Ureter (tissue), 1 donor: ENCODE measurements around the gene KIF19. TPM values are rescaled to one million over a fixed set of nuclear protein-coding genes. Genes with fewer than 3 reads are reported as not detected.

ENCODE experiments used
- DNase-seq: peaks from one replicate; pipeline ENCODE4 v3.0.0-alpha.2; 2020; ENCODE audit warnings: low spot score
- total RNA-seq: library from RNA; stranded (reverse); gene quantifications from one replicate; pipeline ENCODE4 v1.2.4, GENCODE V29; 2023
- donor health status: DM: yes; HTN: yes; CAD: no.

KIF19 gene
- total RNA-seq, 1 donor from 2014 or later, result 1.8 TPM

DNA sequence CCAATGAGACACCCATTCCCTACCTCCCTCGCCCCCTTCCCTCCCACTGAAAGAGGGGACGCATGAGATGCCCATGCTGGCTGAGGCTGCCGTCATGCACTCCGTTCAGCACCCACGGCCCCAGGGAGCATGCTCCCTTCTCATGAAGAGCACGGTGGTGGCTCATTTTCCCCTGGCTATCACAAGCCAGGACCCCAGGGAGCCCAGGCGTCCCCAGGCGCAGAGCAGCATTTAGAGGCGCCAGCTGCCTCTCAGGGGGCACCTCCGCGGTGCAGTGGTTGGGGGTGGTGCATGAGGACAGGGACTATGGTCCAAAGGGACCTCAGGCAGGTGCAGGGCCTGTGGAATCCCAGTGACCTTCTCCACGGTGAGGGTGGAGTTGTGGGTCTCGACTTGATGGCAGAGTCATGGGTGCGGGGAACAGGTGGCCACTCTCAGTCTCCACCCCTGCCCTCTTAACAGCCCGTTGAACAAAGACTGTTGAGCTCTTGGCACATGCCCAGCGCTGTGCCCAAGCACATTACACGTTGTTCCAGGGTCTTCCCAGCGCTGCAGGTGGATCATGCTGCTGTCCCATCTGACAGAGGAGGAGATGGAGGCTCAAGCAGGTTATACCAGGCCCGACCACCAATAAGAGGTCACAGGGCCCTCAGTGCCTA lies 13.6 kb downstream of the KIF19 start:
- DNase-seq, result no peak

DNA sequence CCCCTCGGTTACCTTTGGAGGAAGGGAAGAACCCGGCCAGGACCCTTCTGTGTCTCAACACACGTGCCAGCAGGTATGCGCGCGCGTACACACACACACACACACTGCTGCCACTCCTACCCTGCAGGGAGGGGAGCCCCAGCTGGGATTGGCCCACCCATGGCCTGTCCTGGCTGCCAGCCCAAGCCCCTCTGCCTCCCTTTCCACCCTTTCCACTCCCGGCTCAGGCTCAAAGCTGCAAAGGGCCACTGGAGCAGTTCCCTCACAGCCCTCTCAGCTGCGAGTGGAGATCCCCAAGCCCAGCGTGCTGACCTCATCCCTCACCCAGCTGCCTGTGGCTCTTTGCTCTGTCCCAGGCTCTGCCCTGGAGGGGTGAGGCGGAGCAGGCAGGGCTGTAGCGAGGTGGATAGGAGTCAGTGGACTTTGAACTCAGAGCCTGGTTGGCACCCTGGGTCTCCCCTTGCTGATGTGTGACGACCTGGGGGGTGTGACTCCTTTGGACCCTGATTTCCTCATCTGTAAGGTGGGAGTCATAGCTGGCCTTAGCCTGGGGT lies 14.5 kb downstream of the KIF19 start:
- no peak for DNase-seq

DNA sequence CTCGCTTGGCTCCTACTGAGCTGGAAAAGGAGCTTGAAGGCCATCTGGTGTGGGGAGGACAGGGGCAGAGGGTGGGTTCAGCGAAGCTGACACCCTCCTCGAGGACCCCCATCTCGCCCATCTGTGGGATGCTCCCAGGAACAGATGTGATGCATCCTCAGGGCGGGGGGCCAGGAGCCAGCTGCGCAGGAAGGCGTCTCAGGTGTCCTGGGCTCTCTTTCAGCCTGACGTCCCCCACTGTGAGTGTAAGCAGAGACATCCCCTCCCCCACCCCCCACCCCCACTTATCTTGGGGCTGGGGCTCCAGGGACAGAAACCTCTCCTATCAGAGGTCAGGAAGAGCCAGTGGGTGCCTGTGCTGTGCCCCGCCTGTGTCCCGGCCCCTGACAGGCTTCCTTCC lies 16.2 kb downstream of the KIF19 start:
- no peak for DNase-seq

DNA sequence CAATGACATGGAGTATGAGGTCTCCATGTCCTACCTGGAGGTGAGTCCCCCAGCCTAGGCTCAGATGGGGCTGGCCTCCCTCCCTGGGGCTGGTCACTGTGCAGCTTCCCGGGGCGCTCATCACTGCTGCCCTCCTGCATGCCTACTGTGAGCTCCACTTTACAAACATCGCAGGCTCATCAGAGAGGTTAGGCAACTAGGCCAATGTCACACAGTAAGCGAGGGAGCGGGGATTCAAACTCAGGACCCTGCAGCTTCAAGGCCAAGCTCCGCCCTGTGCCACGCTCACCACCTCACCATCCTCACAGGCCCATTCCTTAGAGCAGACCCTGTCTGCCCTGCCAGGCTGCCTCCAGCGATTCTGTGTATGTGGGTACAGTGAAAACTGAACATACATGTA lies 17.1 kb downstream of the KIF19 start:
- DNase-seq, result no peak

DNA sequence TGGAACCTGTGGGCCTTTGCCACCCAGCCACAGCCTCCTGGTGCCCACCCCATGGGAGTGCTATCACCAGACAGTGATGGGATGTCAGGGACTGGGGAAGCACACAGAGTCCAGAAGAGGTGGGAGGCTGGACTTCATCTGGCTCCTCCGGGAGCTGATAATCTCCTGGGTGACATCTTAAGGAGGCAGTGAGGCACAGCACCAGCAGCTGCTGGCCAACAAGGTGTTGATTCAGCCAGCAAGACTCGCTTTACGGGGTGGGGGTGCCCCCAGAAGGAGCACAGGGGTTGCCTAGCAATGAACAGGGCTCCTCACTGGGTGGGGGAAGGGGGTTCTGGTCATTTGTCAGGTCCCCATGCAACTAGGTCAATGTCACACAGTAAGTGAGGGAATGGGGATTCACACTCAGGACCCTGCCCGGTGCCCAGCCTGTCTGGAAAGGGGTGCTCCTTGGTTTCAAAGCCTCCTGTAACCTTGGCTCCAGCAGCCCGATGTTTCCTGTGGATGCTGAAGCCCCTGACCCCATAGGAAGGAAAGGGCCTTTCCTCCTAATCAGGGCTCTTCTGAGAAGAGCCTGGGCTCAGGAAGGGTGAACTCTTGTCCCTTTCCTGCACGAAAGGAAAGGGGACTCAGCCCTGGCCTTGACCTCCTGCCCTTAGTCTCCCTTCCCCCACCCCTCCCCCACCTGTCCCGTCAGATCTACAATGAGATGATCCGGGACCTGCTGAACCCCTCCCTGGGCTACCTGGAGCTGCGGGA lies 17.7 kb downstream of the KIF19 start:
- no peak for DNase-seq

DNA sequence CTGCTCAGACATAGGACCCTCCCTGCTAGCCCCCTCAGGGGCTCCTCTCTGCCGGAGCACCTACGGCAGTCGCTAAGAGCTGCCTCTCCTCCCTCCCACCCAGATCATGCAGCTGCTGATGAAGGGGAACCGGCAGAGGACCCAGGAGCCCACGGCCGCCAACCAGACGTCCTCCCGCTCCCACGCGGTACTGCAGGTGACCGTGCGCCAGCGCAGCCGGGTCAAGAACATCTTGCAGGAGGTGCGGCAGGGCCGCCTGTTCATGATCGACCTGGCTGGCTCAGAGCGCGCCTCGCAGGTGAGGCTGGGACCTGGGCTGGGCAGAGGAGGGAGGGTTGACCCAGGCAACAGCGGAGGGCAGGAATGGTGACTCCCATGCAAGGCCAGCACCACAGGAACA lies 18.6 kb downstream of the KIF19 start:
- no peak for DNase-seq

DNA sequence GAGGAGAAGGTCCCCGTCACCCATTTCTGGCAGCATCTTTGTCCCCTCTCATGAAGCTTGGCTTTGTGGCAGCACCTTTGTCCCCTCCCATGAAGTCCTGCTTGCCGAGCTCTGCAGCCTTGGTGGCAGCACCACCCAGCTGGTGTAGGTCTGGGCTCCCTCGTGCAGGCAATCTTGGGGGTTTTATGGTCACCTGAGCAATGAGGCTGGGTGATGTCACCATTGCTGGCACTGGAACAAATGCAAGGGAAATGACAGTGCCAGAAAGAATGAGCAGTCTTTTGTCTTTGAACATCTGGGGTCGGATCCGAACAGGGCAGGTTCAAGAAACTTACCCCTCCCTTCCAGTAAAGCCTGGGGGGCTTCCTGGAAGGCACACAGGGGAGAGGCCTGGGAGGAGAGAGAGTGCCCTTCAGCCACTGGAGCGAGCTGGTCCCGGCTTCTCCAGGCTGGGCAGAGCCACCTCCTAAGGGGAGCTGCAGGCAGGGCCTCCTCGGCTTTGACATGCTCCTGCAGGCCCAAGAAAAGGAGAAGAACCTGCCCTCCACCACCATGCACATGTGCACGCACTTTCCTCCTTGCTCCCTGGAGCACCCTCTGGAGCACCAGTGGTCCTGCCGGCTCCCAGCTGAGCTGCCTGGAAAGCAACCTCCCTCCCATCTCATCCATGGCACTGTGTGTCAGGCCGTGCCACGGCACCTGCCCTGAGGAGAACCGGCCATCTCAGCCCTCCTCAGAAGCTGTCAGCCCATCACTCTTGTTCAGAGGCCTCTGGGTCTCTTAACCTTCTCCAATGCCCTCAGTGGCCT lies 19.6 kb downstream of the KIF19 start:
- DNase-seq, result no peak

DNA sequence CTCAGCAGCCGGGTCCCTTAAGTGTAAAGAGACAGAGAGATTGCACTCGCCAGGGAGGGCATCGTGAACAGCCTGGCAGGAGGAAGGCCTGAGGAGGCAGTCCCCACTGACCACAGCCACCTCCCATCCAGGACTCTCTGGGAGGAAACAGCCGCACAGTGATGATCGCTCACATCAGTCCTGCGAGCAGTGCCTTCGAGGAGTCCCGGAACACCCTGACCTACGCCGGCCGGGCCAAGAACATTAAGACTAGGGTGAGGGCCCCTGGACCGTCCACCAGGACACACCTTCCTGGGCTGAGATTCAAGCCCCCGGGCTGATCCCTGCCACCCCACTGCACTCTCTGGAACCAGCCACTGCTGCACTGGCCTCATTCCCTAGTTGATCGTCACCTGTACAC lies 21.6 kb downstream of the KIF19 start:
- DNase-seq, result no peak

DNA sequence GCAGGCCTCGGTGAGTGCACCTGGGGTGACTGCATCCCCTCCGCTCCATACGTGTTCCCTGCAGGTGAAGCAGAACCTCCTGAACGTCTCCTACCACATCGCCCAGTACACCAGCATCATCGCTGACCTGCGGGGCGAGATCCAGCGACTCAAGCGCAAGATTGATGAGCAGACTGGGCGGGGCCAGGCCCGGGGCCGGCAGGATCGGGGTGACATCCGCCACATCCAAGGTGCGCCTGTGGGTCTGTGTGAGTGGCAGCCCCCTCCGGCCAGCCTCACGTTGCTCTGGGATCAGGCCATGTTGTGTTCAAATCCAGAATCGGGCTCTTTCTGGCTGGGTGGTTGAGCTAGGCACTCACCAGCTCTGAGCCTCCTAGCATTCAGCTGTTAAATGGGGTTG lies 23.1 kb downstream of the KIF19 start:
- no peak for DNase-seq

DNA sequence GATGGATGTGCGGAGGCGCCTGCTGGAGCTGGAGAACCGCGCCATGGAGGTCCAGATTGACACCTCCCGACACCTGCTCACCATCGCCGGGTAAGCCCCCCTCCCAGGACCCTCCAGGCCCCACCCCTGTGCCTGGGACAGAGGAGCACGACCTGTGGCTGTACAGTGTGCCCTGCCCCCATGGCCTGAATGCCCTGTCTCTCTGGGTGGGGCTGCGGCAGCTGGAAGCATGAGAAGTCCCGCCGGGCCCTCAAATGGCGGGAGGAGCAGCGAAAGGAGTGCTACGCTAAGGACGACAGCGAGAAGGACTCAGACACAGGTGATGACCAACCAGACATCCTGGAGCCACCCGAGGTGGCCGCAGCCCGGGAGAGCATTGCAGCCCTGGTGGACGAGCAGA lies 24.5 kb downstream of the KIF19 start:
- no peak for DNase-seq

DNA sequence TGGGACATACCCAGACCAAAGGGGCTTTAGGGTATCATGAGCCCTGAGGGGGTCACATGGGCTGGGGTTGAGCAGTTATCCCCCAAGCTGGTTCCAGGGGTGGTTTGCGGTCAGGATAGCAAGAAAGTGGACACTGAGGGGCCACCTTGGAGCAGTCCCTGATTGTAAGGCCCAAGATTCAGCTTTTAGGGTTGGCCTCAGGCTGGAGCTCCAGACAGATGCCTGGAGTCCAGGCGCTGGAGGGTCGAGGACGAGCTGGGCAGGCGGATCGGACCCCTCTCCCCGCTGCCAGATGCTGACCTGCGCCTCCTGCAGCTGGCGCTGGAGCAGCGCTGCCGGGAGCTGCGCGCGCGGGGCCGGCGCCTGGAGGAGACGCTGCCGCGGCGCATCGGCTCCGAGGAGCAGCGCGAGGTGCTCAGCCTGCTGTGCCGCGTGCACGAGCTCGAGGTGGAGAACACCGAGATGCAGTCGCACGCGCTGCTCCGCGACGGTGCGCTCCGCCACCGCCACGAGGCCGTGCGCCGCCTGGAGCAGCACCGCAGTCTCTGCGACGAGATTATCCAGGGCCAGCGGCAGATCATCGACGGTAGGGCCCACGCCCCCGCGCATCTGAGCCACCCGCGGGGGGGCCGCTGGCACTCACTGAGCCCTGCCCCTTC lies 25.7 kb downstream of the KIF19 start:
- DNase-seq, result no peak

DNA sequence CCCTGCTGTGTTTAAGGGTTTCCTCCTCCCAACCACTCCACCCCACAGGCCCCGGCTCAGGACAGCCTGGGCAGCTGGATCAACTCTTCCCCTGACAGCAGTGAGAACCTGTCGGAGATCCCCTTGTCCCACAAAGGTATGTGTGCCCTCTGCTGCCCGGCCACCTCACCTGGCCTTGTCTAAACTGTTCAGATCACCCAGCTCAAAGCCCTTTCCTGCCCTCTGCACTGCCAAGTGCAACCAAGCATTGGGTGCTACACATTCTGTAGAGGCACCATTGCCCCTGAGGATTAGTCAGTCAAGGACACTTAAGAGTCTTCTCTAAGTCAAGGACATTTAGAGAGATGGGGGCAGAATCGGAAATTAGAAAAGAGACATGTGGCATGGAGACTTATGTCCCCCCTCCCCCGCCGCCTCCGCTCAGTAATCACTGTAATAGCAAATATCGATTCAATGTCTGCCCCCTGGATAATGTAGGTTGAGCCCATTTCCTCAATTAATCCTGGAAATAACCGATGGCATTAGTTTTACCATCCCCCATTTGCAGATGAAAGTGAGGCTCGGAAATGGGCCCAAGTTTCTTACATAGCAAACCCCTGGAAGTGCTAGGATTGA lies 27.5 kb downstream of the KIF19 start:
- DNase-seq, result no peak

DNA sequence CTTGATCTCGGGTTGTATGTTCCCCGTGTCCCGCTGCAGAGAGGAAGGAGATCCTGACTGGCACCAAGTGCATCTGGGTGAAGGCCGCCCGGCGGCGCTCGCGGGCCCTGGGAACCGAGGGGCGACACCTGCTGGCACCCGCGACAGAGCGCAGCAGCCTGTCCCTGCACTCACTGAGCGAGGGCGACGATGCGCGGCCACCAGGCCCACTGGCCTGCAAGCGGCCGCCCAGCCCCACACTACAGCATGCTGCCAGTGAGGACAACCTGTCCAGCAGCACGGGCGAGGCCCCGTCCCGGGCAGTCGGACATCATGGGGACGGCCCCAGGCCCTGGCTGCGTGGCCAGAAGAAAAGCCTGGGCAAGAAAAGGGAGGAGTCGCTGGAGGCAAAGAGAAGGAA lies 28.1 kb downstream of the KIF19 start:
- DNase-seq, result no peak

DNA sequence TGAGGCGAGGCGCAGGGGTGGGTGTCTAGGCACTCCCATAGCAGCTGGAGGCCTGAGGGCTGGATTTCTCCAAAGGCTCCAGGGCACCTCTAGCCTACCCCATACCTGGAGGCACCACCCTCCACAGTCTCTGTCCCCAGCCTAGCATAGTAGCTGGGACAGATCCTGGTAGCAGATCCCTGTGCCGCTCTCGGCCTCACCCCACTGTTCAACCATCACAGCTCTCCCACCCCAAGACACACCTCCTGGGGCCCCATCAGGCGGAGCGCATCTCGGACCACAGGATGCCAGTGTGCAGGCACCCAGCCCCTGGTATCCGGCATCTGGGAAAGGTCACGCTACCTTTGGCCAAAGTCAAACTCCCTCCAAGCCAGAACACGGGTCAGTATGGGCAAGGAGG lies 28.5 kb downstream of the KIF19 start:
- DNase-seq, result no peak

DNA sequence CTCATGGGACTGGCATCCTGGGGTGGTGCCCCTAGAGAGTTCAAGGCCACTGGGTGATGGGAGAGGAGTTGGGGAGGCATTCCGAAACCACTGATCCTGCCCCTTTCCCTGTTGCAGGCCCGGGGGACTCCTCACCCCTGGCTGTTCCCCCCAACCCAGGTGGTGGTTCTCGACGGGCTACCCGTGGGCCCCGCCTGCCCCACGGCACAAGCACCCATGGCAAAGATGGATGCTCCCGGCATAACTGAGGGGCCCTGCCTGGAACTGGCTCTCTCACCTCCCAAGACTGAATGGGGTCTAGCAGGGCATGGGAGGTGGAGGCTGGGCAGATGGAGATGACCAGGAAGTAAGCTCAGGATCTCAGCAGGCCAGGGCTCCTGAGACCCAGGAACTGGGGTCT lies 29.0 kb downstream of the KIF19 start:
- DNase-seq, result no peak

DNA sequence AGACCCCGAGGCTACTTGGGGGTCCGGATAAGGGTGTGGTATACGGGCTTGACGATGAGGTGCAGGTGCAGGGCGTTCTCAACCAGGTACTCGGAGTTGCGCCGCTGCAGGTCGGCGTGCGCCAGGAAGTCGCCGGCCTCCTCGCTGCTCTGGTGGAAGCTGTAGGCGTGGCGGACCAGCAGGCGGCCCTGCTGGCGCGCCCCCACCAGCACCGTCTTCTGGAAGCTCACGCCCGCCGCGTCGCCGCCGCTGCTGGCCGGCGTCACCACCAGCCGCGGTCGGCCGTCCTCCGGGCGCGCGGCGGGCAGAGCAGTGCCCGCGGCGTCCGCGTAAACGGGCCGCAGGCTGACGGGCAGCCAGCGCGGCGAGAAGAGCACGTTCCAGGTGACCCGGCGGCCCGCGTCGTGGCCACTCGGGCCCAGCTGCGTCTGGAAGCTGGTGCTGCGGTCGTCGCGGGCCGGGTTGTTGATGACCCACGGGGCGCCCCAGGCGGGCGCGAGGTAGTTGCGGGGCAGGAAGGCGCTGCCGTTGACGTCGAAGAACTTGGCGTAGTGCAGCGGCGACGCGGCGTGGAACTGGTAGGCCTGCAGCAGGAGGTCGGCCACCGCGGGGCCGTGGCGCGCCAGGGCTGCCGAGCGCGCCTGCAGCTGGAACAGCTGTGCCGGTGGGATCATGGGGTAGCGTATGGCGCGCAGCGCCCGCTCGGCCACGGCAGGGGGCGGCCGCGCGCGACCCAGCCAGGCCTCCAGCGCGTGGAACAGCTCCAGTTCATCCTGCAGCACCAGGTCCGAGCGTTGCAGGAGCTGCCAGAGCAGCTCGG lies 30.8 kb downstream of the KIF19 start:
- no peak for DNase-seq

DNA sequence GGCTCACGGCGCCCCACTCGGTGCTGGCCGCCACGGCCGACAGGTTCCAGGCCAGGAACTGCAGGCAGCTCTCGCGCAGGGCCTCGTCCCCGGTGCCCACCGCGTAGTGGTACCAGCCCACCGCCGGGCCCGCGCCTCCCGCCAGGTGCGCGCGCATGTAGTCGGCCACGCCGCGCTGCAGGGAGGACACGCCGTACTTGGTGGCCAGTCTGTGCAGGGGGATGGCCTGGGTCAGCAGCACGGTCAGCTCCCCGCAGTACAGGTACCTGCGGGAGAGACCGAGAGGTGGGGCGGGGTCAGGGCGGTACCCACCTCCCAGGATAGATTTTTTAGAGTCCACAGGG lies 31.4 kb downstream of the KIF19 start:
- no peak for DNase-seq

DNA sequence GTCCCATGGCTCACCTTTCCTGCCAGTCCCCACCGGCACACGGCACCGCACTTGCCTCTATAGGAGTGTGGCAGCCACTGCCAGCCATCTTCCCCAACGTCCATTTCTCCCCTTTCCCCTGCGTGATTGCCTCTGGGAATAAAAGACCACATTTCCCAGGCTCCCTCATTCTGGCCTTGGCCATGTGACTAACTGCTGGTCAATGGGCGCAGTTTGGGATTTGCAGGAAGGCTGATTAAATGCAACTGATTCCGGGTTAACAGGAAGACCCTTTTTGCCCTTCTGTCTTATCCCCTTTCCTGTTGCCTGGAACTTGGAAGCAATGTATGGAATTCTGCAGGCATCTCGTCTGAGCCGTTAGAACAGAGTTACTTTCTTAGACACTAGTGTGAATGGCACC lies 32.7 kb downstream of the KIF19 start:
- no peak for DNase-seq

DNA sequence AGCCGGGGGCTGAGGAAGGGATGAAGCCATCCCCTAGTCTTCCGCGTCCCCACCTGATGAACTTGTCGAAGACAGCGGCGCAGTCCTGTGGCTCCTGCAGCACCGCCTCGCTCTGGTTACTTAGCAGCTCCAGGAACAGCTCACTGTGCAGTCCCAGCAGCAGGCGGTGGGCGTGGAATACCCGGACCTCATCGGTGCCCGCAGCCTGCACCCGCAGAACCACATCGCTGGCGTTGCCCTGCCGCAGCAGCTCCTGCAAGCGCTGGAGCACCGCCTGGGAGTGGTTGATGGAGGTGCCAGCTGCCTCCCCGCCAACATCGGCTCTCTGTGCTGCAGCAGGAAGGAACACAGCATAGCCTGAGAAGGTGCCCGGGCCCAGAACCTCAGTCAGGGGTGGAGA lies 33.9 kb downstream of the KIF19 start:
- DNase-seq, result no peak

DNA sequence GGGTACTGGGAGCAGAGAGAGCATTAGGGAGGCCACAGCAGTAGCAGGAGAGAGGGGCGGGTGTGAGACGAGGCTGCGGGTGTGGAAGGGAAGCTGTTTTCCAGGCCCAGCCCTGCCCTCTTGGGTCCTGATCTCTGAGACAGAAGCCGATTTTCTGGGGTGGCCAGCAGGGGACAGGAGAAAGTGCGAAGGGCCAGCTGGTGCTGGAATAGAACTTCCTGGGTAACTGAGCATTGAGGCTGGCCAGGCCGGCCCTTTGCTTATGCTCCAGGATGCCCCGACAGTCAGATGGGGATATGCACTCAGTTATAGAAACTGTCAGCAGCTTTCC lies 34.8 kb downstream of the KIF19 start:
- no peak for DNase-seq
